ENCODE results near the gene STPG3.

- TF ChIP-seq E2F6 (IDR thresholded peaks at IDR 0.05; ENCODE audit: borderline replicate concordance, low read depth) (no peak), CBX2 (IDR thresholded peaks at IDR 0.05; ENCODE audit: borderline replicate concordance, low read depth) (no peak), SREBF2 (IDR thresholded peaks at IDR 0.05) (no peak), CTCF (IDR thresholded peaks at IDR 0.05) (no peak), RFX5 (IDR thresholded peaks at IDR 0.05) (no peak), HMGXB4 (CRISPR knock-in tag; IDR thresholded peaks at IDR 0.05; ENCODE audit: borderline replicate concordance) (no peak), EP300 (IDR thresholded peaks at IDR 0.05) (no peak), MAX (IDR thresholded peaks at IDR 0.05) (no peak), BHLHE40 (IDR thresholded peaks at IDR 0.05; ENCODE audit: low read depth, low read length) (no peak), CEBPB (IDR thresholded peaks at IDR 0.05) (no peak), POLR2A (IDR thresholded peaks at IDR 0.05; ENCODE audit: low read length) (no peak), JUN (IDR thresholded peaks at IDR 0.05) (no peak)
Measured at GRCh38 chr9:137219757-137220316, 31.2 kb upstream of the STPG3 start.
